ENCODE measurements around the gene SREBF1. TPM values are rescaled to one million over a fixed set of nuclear protein-coding genes. Genes with fewer than 3 reads are reported as not detected.

The SREBF1 gene
- total RNA-seq, 3 donors from 2014 or later (not counting 1 experiment from before 2014, with no cell fraction given), result 80.7 to 208 (median 119) TPM

DNA sequence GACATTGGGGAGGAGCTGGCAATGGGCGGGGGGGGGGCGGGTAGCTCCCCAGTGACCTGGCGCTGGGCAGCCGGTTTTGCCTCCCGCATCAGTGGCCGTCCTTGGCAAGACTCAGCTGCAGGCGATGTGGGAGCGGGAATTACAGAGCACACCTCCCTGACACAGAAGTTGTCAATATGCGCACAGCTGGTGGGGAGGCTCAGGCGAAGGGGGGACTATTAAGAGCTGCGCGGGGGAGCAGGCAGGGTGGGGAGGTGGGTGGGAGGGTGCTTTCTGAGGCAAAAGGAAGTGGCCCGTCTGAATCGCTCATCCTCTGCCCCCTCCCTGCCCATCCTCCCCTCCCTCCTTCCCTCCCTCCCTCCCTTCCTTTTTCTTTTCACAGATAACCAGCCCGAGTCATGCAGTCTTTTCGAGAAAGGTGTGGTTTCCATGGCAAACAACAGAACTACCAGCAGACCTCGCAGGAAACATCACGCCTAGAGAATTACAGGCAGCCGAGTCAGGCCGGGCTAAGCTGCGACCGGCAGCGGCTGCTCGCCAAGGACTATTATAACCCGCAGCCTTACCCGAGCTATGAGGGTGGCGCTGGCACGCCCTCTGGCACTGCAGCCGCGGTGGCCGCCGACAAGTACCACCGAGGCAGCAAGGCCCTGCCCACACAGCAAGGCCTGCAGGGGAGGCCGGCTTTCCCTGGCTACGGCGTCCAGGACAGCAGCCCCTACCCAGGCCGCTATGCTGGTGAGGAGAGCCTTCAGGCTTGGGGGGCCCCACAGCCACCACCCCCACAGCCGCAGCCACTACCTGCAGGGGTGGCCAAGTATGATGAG is 44.0 kb downstream of the SREBF1 start:
- ATAC-seq, result peak; percentile 83 to 87 (median 84)
- H3K27me3 Mint-ChIP-seq (ENCODE audit: low read depth in 2 of 2), result no peaks in the 10 kb centered on the region
- TF ChIP-seq, protein P1, sequence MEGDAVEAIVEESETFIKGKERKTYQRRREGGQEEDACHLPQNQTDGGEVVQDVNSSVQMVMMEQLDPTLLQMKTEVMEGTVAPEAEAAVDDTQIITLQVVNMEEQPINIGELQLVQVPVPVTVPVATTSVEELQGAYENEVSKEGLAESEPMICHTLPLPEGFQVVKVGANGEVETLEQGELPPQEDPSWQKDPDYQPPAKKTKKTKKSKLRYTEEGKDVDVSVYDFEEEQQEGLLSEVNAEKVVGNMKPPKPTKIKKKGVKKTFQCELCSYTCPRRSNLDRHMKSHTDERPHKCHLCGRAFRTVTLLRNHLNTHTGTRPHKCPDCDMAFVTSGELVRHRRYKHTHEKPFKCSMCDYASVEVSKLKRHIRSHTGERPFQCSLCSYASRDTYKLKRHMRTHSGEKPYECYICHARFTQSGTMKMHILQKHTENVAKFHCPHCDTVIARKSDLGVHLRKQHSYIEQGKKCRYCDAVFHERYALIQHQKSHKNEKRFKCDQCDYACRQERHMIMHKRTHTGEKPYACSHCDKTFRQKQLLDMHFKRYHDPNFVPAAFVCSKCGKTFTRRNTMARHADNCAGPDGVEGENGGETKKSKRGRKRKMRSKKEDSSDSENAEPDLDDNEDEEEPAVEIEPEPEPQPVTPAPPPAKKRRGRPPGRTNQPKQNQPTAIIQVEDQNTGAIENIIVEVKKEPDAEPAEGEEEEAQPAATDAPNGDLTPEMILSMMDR (IDR thresholded peaks at IDR 0.05), result no peak
- Histone ChIP-seq H3K27me3 (ENCODE audit: control insufficient read depth, insufficient read depth, low read length) (no peaks in the 10 kb centered on the region), H3K36me3 (ENCODE audit: control insufficient read depth, insufficient read depth, low read length) (peaks cover 19% of the 10 kb centered on the region), H3K4me1 (ENCODE audit: control insufficient read depth, insufficient read depth, low read length) (peaks cover 30% of the 10 kb centered on the region), H3K4me3 (ENCODE audit: low read length) (no peak overlapping the region), H3K27ac (ENCODE audit: low read length) (peak overlapping the region; percentile 80), H3K9me3 (ENCODE audit: control insufficient read depth, insufficient read depth, low read length) (no peaks in the 10 kb centered on the region)
- intact Hi-C loops (cut with micrococcal nuclease), result loop anchor here (1.0 to 5.0 kb wide), 3 partner anchors 42 to 129 kb away; partner anchors contain the start of gene SREBF1
- DNase-seq, result peak; percentile 66 to 88
- H3K4me3 Mint-ChIP-seq, result peak overlapping the region; percentile 83
- peaks cover 25 to 40% of the 10 kb centered on the region in 2 donors for H3K4me1 Mint-ChIP-seq
- H3K36me3 Mint-ChIP-seq, result no peaks in the 10 kb centered on the region
- peak overlapping the region; percentile 82 to 93 for H3K27ac Mint-ChIP-seq
- no peaks in the 10 kb centered on the region for H3K9me3 Mint-ChIP-seq
- WGBS (ENCODE audit: insufficient coverage), result 11% methylated on average over 38 of the region's 38 CpGs

DNA sequence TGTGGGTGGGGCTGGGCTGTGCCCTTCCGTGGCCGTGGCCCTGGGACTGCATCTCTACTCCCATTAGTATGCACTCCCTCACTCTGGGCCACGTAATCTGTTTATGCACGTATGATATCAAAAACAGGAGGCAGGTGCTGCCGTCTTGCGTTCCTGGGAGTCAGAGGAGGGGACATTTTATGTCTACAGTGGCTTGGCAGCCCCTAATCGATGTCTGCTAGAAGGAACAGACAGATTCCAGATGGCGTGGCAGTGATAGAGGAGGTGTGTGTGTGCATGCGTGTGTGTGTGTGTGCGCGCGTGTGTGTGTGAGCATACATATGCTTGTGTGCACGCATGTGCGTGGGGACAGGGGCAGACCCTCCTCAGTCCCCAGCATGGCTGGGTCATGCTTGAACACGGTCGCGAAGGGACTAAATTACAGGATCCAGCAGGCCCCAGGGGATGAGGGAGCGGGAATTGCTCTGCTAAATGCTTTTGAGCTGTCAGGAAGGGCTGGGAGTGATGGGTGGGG is 44.7 kb downstream of the SREBF1 start:
- intact Hi-C loops (cut with micrococcal nuclease), result loop anchor here (2.0 to 5.0 kb wide), 2 partner anchors 41 to 45 kb away; partner anchors contain the start of gene SREBF1
- TF ChIP-seq, protein P1 (IDR thresholded peaks at IDR 0.05), result no peak

DNA sequence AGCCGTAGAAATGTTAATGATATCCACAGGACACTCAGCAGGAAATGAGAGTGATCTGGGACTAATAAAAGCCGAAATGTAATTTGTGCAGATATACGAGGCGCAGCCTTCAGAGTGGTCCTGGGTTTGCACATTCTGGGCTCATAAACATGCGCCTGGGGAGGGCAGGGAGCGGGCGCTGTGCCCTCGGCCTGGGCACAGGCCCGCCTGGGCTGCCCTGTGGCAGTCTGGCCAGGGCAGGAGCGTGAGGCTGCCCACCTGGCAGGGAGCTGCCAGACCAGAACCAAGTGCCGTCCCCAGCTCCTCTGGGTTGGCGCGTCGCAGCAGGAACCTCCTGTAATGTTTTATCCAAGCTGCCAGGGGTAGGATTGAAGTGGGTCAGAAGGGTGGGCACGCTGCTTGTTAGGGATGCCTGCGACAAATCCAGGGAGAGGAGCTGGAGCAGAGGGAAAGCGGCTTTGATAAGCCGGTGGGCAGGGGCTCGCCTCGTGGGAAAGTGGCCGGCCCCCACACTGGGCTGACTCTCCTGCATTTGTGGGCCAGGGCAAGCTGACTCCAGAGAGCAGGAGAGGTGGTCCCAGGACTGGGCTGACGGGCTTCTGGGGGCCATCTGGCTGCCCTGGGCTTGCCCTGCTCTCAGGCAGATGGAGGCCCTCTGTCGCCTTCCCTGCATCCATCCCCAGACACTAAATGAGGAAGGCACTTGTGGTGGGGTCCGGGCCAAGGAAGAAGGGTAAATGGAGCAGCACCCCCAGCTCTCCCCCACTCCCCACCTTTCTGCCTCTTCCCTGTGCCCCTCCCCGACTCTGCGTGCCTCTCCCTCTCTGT is 45.9 kb downstream of the SREBF1 start:
- Histone ChIP-seq H3K36me3 (ENCODE audit: control insufficient read depth, insufficient read depth, low read length) (peaks cover 9% of the 10 kb centered on the region), H3K4me1 (ENCODE audit: control insufficient read depth, insufficient read depth, low read length) (peaks cover 30% of the 10 kb centered on the region), H3K9me3 (ENCODE audit: control insufficient read depth, insufficient read depth, low read length) (no peaks in the 10 kb centered on the region), H3K27ac (ENCODE audit: low read length) (no peak overlapping the region), H3K4me3 (ENCODE audit: low read length) (no peak overlapping the region), H3K27me3 (ENCODE audit: control insufficient read depth, insufficient read depth, low read length) (no peaks in the 10 kb centered on the region)
- Mint-ChIP-seq H3K9me3 (no peaks in the 10 kb centered on the region), H3K27ac (peak overlapping the region; percentile 51 to 93), H3K27me3 (ENCODE audit: low read depth in 2 of 2) (no peaks in the 10 kb centered on the region), H3K4me3 (peak overlapping the region; percentile 25), H3K4me1 (peaks cover 31 to 38% of the 10 kb centered on the region in 2 donors), H3K36me3 (no peaks in the 10 kb centered on the region)
- no peak for DNase-seq
- TF ChIP-seq, protein P1 (IDR thresholded peaks at IDR 0.05), result no peak
- 95% methylated on average over 26 of the region's 26 CpGs for WGBS (ENCODE audit: insufficient coverage)
- intact Hi-C loops (cut with micrococcal nuclease), result loop anchor here (5.0 kb wide), 1 partner anchor 46 kb away; the partner anchor contains the start of gene SREBF1
- ATAC-seq, result no peak

More for the DNA sequence above, 44.7 kb downstream of the SREBF1 start:
- H3K9me3 Mint-ChIP-seq, result no peaks in the 10 kb centered on the region
- peaks cover 30% of the 10 kb centered on the region for H3K4me1 ChIP-seq (ENCODE audit: control insufficient read depth, insufficient read depth, low read length)
- peak overlapping the region; percentile 79 for H3K4me3 Mint-ChIP-seq
- H3K27me3 Mint-ChIP-seq (ENCODE audit: low read depth in 2 of 2), result no peaks in the 10 kb centered on the region
- peak overlapping the region; percentile 70 for H3K27ac ChIP-seq (ENCODE audit: low read length)
- H3K36me3 Mint-ChIP-seq, result no peaks in the 10 kb centered on the region
- peaks cover 12% of the 10 kb centered on the region for H3K36me3 ChIP-seq (ENCODE audit: control insufficient read depth, insufficient read depth, low read length)
- DNase-seq (peak in 1 of 2 donors; percentile 43), ATAC-seq (peak in 1 of 3 donors; percentile 0)
- H3K27ac Mint-ChIP-seq, result peak overlapping the region; percentile 82 to 93
- peaks cover 25 to 37% of the 10 kb centered on the region in 2 donors for H3K4me1 Mint-ChIP-seq
- no peaks in the 10 kb centered on the region for H3K27me3 ChIP-seq (ENCODE audit: control insufficient read depth, insufficient read depth, low read length)
- WGBS (ENCODE audit: insufficient coverage), result 84% methylated on average over 18 of the region's 18 CpGs
- H3K4me3 ChIP-seq (ENCODE audit: low read length), result no peak overlapping the region
- H3K9me3 ChIP-seq (ENCODE audit: control insufficient read depth, insufficient read depth, low read length), result no peaks in the 10 kb centered on the region

Data from natural killer cell (primary cell).